ENCODE results near the gene GRK6. TPM values are rescaled to one million over a fixed set of nuclear protein-coding genes. Genes with fewer than 3 reads are reported as not detected.

GRK6 gene
- total and polyA plus RNA-seq, 2 experiments from 2014 or later, result 13.0 to 56.8 TPM

GRCh38 chr5:177396807-177397206 is 29.7 kb upstream of the GRK6 start:
- no peak for TF ChIP-seq POLR2AphosphoS5 (IDR thresholded peaks at IDR 0.05; ENCODE audit: low read depth)
- no peak for TF ChIP-seq EZH2phosphoT487 (IDR thresholded peaks at IDR 0.05; ENCODE audit: unreplicated experiment)
- TF ChIP-seq STAT1 (IDR thresholded peaks at IDR 0.05; ENCODE audit: unreplicated experiment), result no peak
- no peak for TF ChIP-seq ZNF331 (CRISPR knock-in tag; IDR thresholded peaks at IDR 0.05; ENCODE audit: low read depth)
- TF ChIP-seq NANOG (IDR thresholded peaks at IDR 0.05; ENCODE audit: borderline replicate concordance), result no peak
- TF ChIP-seq ZNF114 (CRISPR knock-in tag; IDR thresholded peaks at IDR 0.05), result no peak
- no peak for TF ChIP-seq EZH2 (IDR thresholded peaks at IDR 0.05; ENCODE audit: low read depth, unreplicated experiment)
- TF ChIP-seq CTCF (conservative IDR thresholded peaks at IDR 0.05; ENCODE audit: low read depth in 2 of 2), result no peak
- no peak for TF ChIP-seq ZNF462 (CRISPR knock-in tag; IDR thresholded peaks at IDR 0.05)
- TF ChIP-seq ETS1 (IDR thresholded peaks at IDR 0.05), result no peak
- no peak for TF ChIP-seq CREB1 (CRISPR knock-in tag; IDR thresholded peaks at IDR 0.05; ENCODE audit: low read depth)
- TF ChIP-seq REST (IDR thresholded peaks at IDR 0.05; ENCODE audit: unreplicated experiment), result no peak
- TF ChIP-seq JUNB (IDR thresholded peaks at IDR 0.05; ENCODE audit: unreplicated experiment), result no peak
- no peak for ATAC-seq

More at GRCh38 chr5:177396807-177397206, 29.7 kb upstream of the GRK6 start:
- Histone ChIP-seq H4K20me1 (replicated peaks; ENCODE audit: insufficient read depth) (no peaks in the 10 kb centered on the region), H3K4me2 (no peak overlapping the region), H3K36me3 (ENCODE audit: insufficient read depth) (no peaks in the 10 kb centered on the region), H3K4me3 (no peak overlapping the region), H3K4me1 (ENCODE audit: insufficient read depth) (peaks cover 5% of the 10 kb centered on the region; the same call in 1 of the 2 replicates), H3K79me2 (replicated peaks; ENCODE audit: insufficient read depth) (no peaks in the 10 kb centered on the region), H2AFZ (no peak overlapping the region), H3F3A (replicated peaks; ENCODE audit: low read depth) (peaks cover 13% of the 10 kb centered on the region), H3K27ac (ENCODE audit: low read depth) (no peak overlapping the region), H3K9me2 (ENCODE audit: insufficient read depth) (no peaks in the 10 kb centered on the region), H3K27me3 (ENCODE audit: insufficient read depth) (peaks cover 21% of the 10 kb centered on the region)
- H3K4me1 Mint-ChIP-seq, result peaks cover 16% of the 10 kb centered on the region
- H3K9me3 Mint-ChIP-seq, result no peaks in the 10 kb centered on the region
- DNase-seq (ENCODE audit: low spot score), result no peak
- no peak overlapping the region for H3K27ac Mint-ChIP-seq
- H3K4me3 Mint-ChIP-seq, result no peak overlapping the region
- H3K27me3 Mint-ChIP-seq (ENCODE audit: insufficient read depth, low read depth, poor library complexity), result peaks cover 23% of the 10 kb centered on the region
- H3K36me3 Mint-ChIP-seq (ENCODE audit: low read depth), result no peaks in the 10 kb centered on the region

All from GM23338 (cell line).